Gastroesophageal sphincter (tissue), 4 donors: ENCODE data around the gene SCIN. TPM values are rescaled to one million over a fixed set of nuclear protein-coding genes. Genes with fewer than 3 reads are reported as not detected.

Experiments used
- ATAC-seq: fragments of 150-250 bp; one replicate; pipeline ENCODE4 v1.9.1; 2016; ENCODE audit warnings: mild to moderate bottlenecking, moderate library complexity
- H3K27ac ChIP-seq, 4 donors: fragments of 200-600 bp; sonication (generic) in 3 of 4; 1 replicate in 3 of 4; 2 replicates in 1 of 4; pipeline ENCODE4 v1.5.1; 2016 to 2019
- H3K27me3 ChIP-seq: fragments of 200-600 bp; sonication (generic); one replicate; pipeline ENCODE4 v1.5.1; 2019
- H3K36me3 ChIP-seq, 2 donors: fragments of 200-600 bp; sonication (generic); one replicate each; pipeline ENCODE4 v1.5.1; 2019; ENCODE audit warnings: control low read depth in 1 of 2
- H3K4me1 ChIP-seq, 3 donors: fragments of 200-600 bp; sonication (generic); 1 replicate in 2 of 3; 2 replicates in 1 of 3; pipeline ENCODE4 v1.5.1; 2016 to 2019; ENCODE audit warnings: control low read depth in 2 of 3
- H3K4me3 ChIP-seq, 2 donors: fragments of 200-600 bp; sonication (generic); one replicate each; pipeline ENCODE4 v1.5.1; 2019; ENCODE audit warnings: mild to moderate bottlenecking in 1 of 2, moderate library complexity in 1 of 2
- H3K9me3 ChIP-seq, 3 donors: fragments of 200-600 bp; sonication (generic); one replicate each; pipeline ENCODE4 v1.5.1; 2017 to 2019; ENCODE audit warnings: control low read depth in 2 of 3
- CTCF ChIP-seq, 4 experiments: fragments of 200-600 bp in 2 of 4; fragments of 450-650 bp in 2 of 4; sonication (generic) in 1 of 4; IDR thresholded peaks; one replicate each; pipeline ENCODE4 v1.5.1; 2017 to 2019; ENCODE audit warnings: antibody characterized with exemption in 4 of 4, mild to moderate bottlenecking in 2 of 4, moderate library complexity in 2 of 4
- EP300 ChIP-seq: sonication (generic); formaldehyde crosslinking; IDR thresholded peaks from one replicate; pipeline ENCODE4 v1.6.1; 2017; ENCODE audit warnings: antibody characterized with exemption, mild to moderate bottlenecking
- POLR2A ChIP-seq, 2 donors: fragments of 450-650 bp; IDR thresholded peaks; one replicate each; pipeline ENCODE4 v1.6.1; 2017; ENCODE audit warnings: antibody characterized with exemption in 2 of 2, mild to moderate bottlenecking in 2 of 2, moderate library complexity in 1 of 2
- POLR2AphosphoS5 ChIP-seq: sonication (generic); formaldehyde crosslinking; IDR thresholded peaks from one replicate; pipeline ENCODE4 v1.6.1; 2017; ENCODE audit warnings: antibody characterized with exemption
- WGBS, 2 donors: methylation state at CpG; one replicate each; pipeline ENCODE4 v1.1.5; 2018; ENCODE audit warnings: low coverage in 1 of 2; 5-methylcytosine and 5-hydroxymethylcytosine counted together
- total RNA-seq, 4 donors: library from RNA; depleted of rRNA; stranded (reverse); fragments of >200 nt; gene quantifications; one replicate each; pipeline ENCODE4 v1.1.0, GENCODE V29; 2016

The SCIN gene
- total RNA-seq, 4 donors from 2014 or later: 0.62 to 5.8 (median 2.3) TPM

GRCh38 chr7:12625836-12626235 is 55.3 kb downstream of the SCIN start:
- Histone ChIP-seq H3K4me1 (no peaks in the 10 kb centered on the region), H3K27ac (no peak overlapping the region), H3K36me3 (no peaks in the 10 kb centered on the region), H3K4me3 (no peak overlapping the region), H3K9me3 (no peaks in the 10 kb centered on the region), H3K27me3 (no peaks in the 10 kb centered on the region)
- WGBS, 2 donors: 18 to 58% methylated on average over 4 of the region's 4 CpGs
- TF ChIP-seq EP300 (no peak), CTCF (IDR thresholded peaks at IDR 0.05) (no peak), POLR2AphosphoS5 (no peak)
- ATAC-seq: no peak

GRCh38 chr7:12629816-12630512 is 59.4 kb downstream of the SCIN start:
- TF ChIP-seq POLR2A (IDR thresholded peaks at IDR 0.05): no peak
- TF ChIP-seq CTCF (IDR thresholded peaks at IDR 0.05): no peak
- TF ChIP-seq POLR2AphosphoS5: no peak
- H3K4me1 ChIP-seq: no peaks in the 10 kb centered on the region
- H3K36me3 ChIP-seq: no peaks in the 10 kb centered on the region
- H3K4me3 ChIP-seq: no peak overlapping the region
- no peak overlapping the region for H3K27ac ChIP-seq
- no peak for ATAC-seq
- no peaks in the 10 kb centered on the region for H3K27me3 ChIP-seq
- H3K9me3 ChIP-seq: no peaks in the 10 kb centered on the region
- WGBS, 2 donors: 85 to 95% methylated on average over 3 to 4 of the region's 5 CpGs

- no peaks in the 10 kb centered on the region for H3K4me1 ChIP-seq
- no peaks in the 10 kb centered on the region for H3K27me3 ChIP-seq
- ATAC-seq: no peak
- H3K36me3 ChIP-seq: no peaks in the 10 kb centered on the region
- WGBS, 2 donors: 43 to 75% methylated on average over 1 to 6 of the region's 6 CpGs
- H3K27ac ChIP-seq: no peak overlapping the region
- TF ChIP-seq EP300: no peak
- TF ChIP-seq POLR2A (IDR thresholded peaks at IDR 0.05): no peak
- TF ChIP-seq POLR2AphosphoS5: no peak
- no peak for TF ChIP-seq CTCF (IDR thresholded peaks at IDR 0.05)
- no peak overlapping the region for H3K4me3 ChIP-seq
- no peaks in the 10 kb centered on the region for H3K9me3 ChIP-seq
Observed at GRCh38 chr7:12630513-12630819, 59.9 kb downstream of the SCIN start.

GRCh38 chr7:12633582-12633981 is 63.1 kb downstream of the SCIN start:
- WGBS, 2 donors: 50 to 75% methylated on average over 4 of the region's 4 CpGs

GRCh38 chr7:12635830-12636229 is 65.3 kb downstream of the SCIN start:
- no peak overlapping the region for H3K4me3 ChIP-seq

More at GRCh38 chr7:12633582-12633981, 63.1 kb downstream of the SCIN start:
- TF ChIP-seq POLR2AphosphoS5 (no peak), POLR2A (IDR thresholded peaks at IDR 0.05) (no peak)
- no peaks in the 10 kb centered on the region for H3K9me3 ChIP-seq
- peaks cover 0 to 7% (median 0%) of the 10 kb centered on the region in 3 donors for H3K4me1 ChIP-seq
- H3K27ac ChIP-seq: no peak overlapping the region
- H3K4me3 ChIP-seq: no peak overlapping the region
- ATAC-seq: no peak
- no peaks in the 10 kb centered on the region for H3K36me3 ChIP-seq
- no peaks in the 10 kb centered on the region for H3K27me3 ChIP-seq

More at GRCh38 chr7:12635830-12636229, 65.3 kb downstream of the SCIN start:
- no peak for ATAC-seq
- Histone ChIP-seq H3K9me3 (no peaks in the 10 kb centered on the region), H3K27ac (no peak overlapping the region), H3K27me3 (no peaks in the 10 kb centered on the region), H3K36me3 (no peaks in the 10 kb centered on the region), H3K4me1 (peaks cover 0 to 27% (median 3%) of the 10 kb centered on the region in 3 donors)
- TF ChIP-seq POLR2AphosphoS5 (no peak), CTCF (IDR thresholded peaks at IDR 0.05) (no peak), POLR2A (IDR thresholded peaks at IDR 0.05) (no peak), EP300 (no peak)
- 73 to 79% methylated on average over 5 to 6 of the region's 6 CpGs for WGBS, 2 donors
